Retinal pigment epithelial cell (primary cell): ENCODE data around the gene IGHMBP2.

Experiments used
- DNase-seq: peaks from one replicate; pipeline ENCODE4 v3.0.0-alpha.2; 2010; ENCODE audit warnings: low read depth
- H3K4me3 ChIP-seq: 2 replicates; pipeline ENCODE4 v1.5.1; 2011; ENCODE audit warnings: mild to moderate bottlenecking, low read length, control low read depth, moderate library complexity
- CTCF ChIP-seq: conservative IDR thresholded peaks from 2 replicates; pipeline ENCODE4 v1.5.1; 2011; ENCODE audit warnings: low read depth, low read length, control low read depth, inconsistent platforms

IGHMBP2 gene

DNA sequence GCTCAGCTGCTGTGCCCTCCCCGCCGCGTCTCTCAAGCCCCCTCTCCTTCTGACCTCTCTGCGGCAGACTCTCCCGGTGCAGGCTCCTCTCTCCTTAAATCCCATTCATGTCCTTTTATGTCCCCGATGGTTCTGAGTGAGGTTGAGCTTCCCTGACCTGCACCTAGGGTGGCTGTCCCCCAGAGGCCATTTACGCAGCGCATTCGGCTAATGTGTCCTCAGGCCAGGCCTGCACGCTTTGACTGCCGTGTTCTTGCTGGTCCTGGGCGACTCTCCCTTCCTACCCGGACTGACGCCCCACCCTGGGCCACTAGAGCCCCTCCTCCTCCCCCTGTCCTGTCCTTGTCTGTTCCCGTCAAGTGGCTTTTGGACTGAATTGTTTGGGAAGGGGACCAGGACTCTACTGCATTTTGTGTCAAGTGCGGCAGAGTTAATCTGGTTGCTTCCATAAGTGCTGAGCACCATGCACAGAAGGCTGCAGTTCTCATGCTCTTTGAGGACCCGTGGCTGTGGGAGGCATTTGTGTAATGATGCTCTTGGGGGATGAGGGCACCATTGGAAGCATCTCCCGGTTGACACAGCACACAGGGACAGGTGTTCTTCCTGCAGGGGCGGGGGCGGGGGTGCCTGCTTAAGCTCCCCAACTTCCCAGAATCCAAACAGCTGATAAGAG, 37.1 kb downstream of the IGHMBP2 start:
- no peak for DNase-seq
- no peak for TF ChIP-seq CTCF

DNA sequence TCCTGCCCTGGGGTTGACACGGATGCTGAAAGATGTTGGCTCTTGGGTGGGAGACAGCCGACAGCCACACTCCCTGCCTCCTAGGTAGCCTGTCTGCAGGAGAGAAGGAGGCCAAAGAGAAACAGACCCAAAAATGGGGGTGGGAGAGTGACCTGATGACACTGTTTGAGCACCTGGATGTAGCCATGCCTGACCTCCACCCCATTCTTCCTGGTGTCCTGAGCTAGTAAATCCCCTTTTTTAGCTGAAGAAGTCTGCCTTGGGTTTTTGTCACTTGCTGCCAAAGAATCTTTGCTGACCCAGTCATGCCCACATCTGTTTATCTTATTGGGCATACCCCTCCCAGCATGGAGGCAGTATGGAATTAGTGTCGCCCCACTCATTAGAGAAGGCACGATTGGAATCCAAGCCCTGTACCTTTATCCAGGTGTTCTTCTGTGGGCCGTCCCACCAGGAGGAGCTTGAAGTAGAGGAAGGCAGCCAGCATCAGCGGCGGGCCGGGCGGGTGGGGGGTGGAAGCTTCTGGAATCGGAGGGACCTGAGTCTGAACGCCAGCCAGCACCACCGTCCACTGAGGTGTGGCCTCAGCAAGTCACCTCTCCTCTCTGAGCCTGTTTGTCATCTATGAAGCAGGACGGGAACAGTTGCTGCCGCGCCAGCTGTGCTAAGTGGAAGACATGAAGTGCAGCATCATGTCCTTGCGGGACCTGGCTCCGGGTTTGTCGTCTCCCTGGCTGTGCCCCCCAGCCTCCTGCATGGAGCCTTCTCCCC, 37.8 kb downstream of the IGHMBP2 start:
- no peak for DNase-seq
- no peak for TF ChIP-seq CTCF
- no peak overlapping the region for H3K4me3 ChIP-seq

More for the DNA sequence above, 37.1 kb downstream of the IGHMBP2 start:
- H3K4me3 ChIP-seq, result no peak overlapping the region

DNA sequence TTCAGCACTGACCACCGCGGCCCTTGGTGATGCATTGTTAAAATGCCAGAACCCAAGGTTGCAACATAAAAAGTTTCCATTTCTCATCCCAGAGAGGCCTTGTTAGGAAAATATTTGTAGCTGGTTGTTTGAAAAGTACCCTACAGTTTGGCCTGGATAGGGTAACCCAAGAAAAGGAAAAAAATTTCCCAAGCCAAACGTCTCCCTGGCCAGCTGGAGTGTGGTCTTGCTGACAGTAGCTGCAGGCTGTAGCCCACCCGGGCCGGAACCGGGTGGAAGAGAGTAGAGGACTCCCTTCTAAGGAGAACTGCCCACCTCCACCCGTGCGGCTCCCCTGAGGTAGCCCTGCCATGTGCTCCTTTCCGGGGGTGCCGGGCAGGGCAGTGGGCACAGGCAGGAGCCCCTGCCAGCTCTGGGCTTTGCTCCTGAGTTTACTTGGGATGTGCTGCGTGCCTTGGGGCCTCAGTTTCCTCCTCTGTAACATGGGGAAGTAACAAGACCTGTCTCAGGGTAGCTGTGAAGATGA, 38.5 kb downstream of the IGHMBP2 start:
- TF ChIP-seq CTCF, result no peak
- no peak overlapping the region for H3K4me3 ChIP-seq
- DNase-seq, result no peak

DNA sequence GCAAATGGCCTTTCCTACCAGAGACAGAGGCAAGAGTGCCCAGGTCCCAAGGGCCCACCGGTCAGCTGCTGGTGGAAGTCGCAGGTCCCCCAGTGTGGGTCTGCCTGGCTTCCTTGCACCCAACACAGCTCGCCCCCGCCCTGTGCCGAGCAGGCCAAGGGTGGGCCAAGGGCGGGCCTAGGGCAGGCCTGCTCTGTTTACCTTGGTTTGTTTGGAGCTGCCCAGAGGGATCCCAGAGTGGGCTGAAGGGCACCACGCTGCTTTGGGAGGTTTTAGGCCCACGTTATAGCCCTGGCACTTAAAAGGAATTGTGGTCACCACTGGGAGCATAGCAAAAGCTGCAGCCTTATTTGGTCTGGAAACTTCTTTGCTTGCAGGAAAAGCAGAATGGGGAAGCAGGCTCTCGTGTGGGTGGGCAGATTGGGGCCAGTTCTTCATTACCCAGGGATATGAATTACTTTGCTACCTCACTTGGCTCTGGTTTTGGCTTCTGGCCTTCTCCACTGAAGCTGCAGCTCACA, 39.1 kb downstream of the IGHMBP2 start:
- no peak for TF ChIP-seq CTCF
- no peak overlapping the region for H3K4me3 ChIP-seq
- no peak for DNase-seq

DNA sequence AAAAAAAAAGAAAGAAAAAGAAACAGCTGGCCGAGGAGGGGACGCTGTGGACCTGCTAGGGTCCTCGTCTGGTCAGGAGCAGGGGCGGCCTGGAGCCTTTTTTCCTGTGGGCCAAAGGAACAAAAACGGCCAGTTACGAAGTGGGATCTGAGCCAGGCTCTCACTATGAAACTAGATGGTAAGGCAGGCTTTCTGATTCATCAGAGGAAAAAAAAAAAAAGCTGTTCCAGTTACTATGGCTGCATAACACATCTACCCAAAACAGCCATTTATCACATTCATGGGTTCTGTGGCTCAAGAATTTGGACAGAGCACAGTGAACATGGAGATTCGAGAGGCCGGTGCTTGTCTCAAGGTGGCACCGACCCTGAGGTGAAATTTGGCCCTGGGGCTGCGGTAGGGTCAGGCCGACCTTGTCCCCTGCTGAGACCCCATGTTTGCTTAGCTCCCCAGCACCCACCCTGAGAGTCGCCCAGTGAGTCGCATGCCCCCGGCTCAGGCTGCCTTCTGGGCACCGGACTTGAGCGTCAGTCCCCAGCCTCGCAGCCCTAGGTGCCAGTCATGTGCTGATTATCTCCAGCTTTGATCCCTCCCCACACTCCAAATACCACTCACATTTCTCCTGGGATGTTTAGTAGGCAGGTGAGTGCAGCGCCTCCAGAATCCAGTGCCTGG, 42.9 kb downstream of the IGHMBP2 start:
- H3K4me3 ChIP-seq, result no peak overlapping the region

GRCh38 chr11:68947151-68947550, 43.5 kb downstream of the IGHMBP2 start:
- no peak for DNase-seq
- no peak for TF ChIP-seq CTCF
- no peak overlapping the region for H3K4me3 ChIP-seq

More for the DNA sequence above, 42.9 kb downstream of the IGHMBP2 start:
- DNase-seq, result peak; percentile 36
- TF ChIP-seq CTCF, result no peak
